Right cardiac atrium (tissue), 5 donors: ENCODE results near the gene EDDM13. TPM values are rescaled to one million over a fixed set of nuclear protein-coding genes. Genes with fewer than 3 reads are reported as not detected.

ENCODE experiments used
- ATAC-seq, 2 donors: fragments of 200-7000 bp; cut with Tn5 transposase; one replicate each; pipeline versions ENCODE4 v1.8.0 to v1.9.1; 2020; ENCODE audit warnings: moderate library complexity in 2 of 2, mild to moderate bottlenecking in 1 of 2
- DNase-seq, 3 donors: peaks; one replicate each; pipeline ENCODE4 v3.0.0-alpha.2; 2020
- H3K27ac ChIP-seq: one replicate; pipeline ENCODE4 v1.5.1; 2013; ENCODE audit warnings: mild to moderate bottlenecking, low read length, control low read depth, moderate library complexity
- H3K27me3 ChIP-seq: one replicate; pipeline ENCODE4 v1.6.1; 2013; ENCODE audit not compliant: control insufficient read depth, insufficient read depth
- H3K4me1 ChIP-seq: one replicate; pipeline ENCODE4 v1.6.1; 2013; ENCODE audit warnings: low read length; ENCODE audit not compliant: control insufficient read depth, insufficient read depth
- H3K4me3 ChIP-seq: one replicate; pipeline ENCODE4 v1.5.1; 2013; ENCODE audit warnings: low read length, control low read depth
- H3K9me3 ChIP-seq: one replicate; pipeline ENCODE4 v1.6.1; 2013; ENCODE audit warnings: low read length; ENCODE audit not compliant: control insufficient read depth
- WGBS: extraction: QIAGEN DNeasy Blood & Tissue Kit; methylation state at CpG from one replicate; pipeline ENCODE4 v1.1.7; 2013; 5-methylcytosine and 5-hydroxymethylcytosine counted together
- intact Hi-C, 4 donors: fragments of 100-400 bp; cut with DNase I; formaldehyde crosslinking; loops; one replicate each; pipeline versions ENCODE4 v1.11.0 to v1.14.0; 2022 to 2023
- polyA plus RNA-seq: library from polyadenylated mRNA; stranded (reverse); fragments of 200-250 nt; gene quantifications from one replicate; pipeline ENCODE4 v1.2.3, GENCODE V29; 2013
- total RNA-seq, 4 donors: library from RNA; stranded (reverse); fragmentation: NEBNext Ultra II Directional; extraction: Animal tissue kit (Norgen Biotek cat#: 25700); gene quantifications; one replicate each; pipeline ENCODE4 v1.2.1, GENCODE V29; 2021
- donor health status: healthy with polysubstance abuse.
- donor health status: DM: no; HTN: yes; CAD: no.
- donor health status: DM: no; HTN: no; CAD: no.
- donor health status: DM: no; HTN: yes; CAD: no; lungs with severe emphysema.
- donor health status: DM: yes; HTN: yes; CAD: no.

EDDM13 gene
- total and polyA plus RNA-seq, 5 donors = 0.32 TPM; not detected in 4

- WGBS = 91% methylated on average over 1 of the region's 1 CpG
- intact Hi-C loops = loop anchor here in 2 of 4 donors (10.0 kb wide), 1 partner anchor 281 kb away; no protein-coding TSS in a partner anchor
- no peak for DNase-seq
- H3K9me3 ChIP-seq = no peaks in the 10 kb centered on the region
- H3K27me3 ChIP-seq = no peaks in the 10 kb centered on the region
- no peak for ATAC-seq
- H3K4me1 ChIP-seq = no peaks in the 10 kb centered on the region
- H3K4me3 ChIP-seq = no peak overlapping the region
- no peak overlapping the region for H3K27ac ChIP-seq
These were observed 83.0 kb downstream of the EDDM13 start for GRCh38 chr19:56355517-56355916.

- Histone ChIP-seq H3K9me3 (no peaks in the 10 kb centered on the region), H3K27ac (no peak overlapping the region), H3K4me3 (no peak overlapping the region), H3K4me1 (no peaks in the 10 kb centered on the region), H3K27me3 (no peaks in the 10 kb centered on the region)
- intact Hi-C loops = loop anchor here in 2 of 4 donors (10.0 kb wide), 1 partner anchor 282 kb away; no protein-coding TSS in a partner anchor
- ATAC-seq = no peak
- 68% methylated on average over 2 of the region's 2 CpGs for WGBS
- no peak for DNase-seq
These were observed 84.4 kb downstream of the EDDM13 start for GRCh38 chr19:56356944-56357343.

Other genes starting within 250 kb of the EDDM13 start
- 10 to 100 TPM; 22.0 to 29.2 (median 26.2) TPM for gene ZNF787, start 151.5 kb upstream of the EDDM13 start, total RNA-seq
- gene ZNF787, start 151.5 kb upstream of the EDDM13 start, polyA plus RNA-seq = 25.4 TPM
- gene ZNF444, start 131.5 kb upstream of the EDDM13 start, total RNA-seq = 10 to 100 TPM; 19.3 to 29.3 (median 23.1) TPM
- 20.0 TPM for gene ZNF444, start 131.5 kb upstream of the EDDM13 start, polyA plus RNA-seq
- not detected for gene GALP, start 96.7 kb upstream of the EDDM13 start, total RNA-seq
- gene GALP, start 96.7 kb upstream of the EDDM13 start, polyA plus RNA-seq = not detected
- not detected for gene ZSCAN5B, start 75.0 kb upstream of the EDDM13 start, total RNA-seq
- gene ZSCAN5B, start 75.0 kb upstream of the EDDM13 start, polyA plus RNA-seq = not detected
- gene ZSCAN5C, start 70.5 kb upstream of the EDDM13 start, total RNA-seq = not detected
- not detected for gene ZSCAN5C, start 70.5 kb upstream of the EDDM13 start, polyA plus RNA-seq
- 10 to 100 TPM; 18.2 to 25.8 (median 21.7) TPM for gene ZSCAN5A, start 42.1 kb downstream of the EDDM13 start, total RNA-seq
- 16.5 TPM for gene ZSCAN5A, start 42.1 kb downstream of the EDDM13 start, polyA plus RNA-seq
- 1 to 10 TPM; 3.6 to 5.8 (median 4.8) TPM for gene ZNF582, start 120.8 kb downstream of the EDDM13 start, total RNA-seq
- 6.3 TPM for gene ZNF582, start 120.8 kb downstream of the EDDM13 start, polyA plus RNA-seq
- 1 to 10 TPM; 5.6 to 8.6 (median 7.0) TPM for gene ZNF583, start 131.6 kb downstream of the EDDM13 start, total RNA-seq
- gene ZNF583, start 131.6 kb downstream of the EDDM13 start, polyA plus RNA-seq = 3.1 TPM
- gene ZNF667, start 204.6 kb downstream of the EDDM13 start, total RNA-seq = 1 to 10 TPM; 3.3 to 7.2 (median 5.3) TPM
- gene ZNF667, start 204.6 kb downstream of the EDDM13 start, polyA plus RNA-seq = 3.2 TPM
- 1 to 10 TPM; 4.5 to 9.3 (median 6.7) TPM for gene ZNF471, start 235.1 kb downstream of the EDDM13 start, total RNA-seq
- 2.8 TPM for gene ZNF471, start 235.1 kb downstream of the EDDM13 start, polyA plus RNA-seq